D721Med (cell line): Measurements from ENCODE around the gene BCO1.

Experiments
- DNase-seq: peaks from one replicate; pipeline ENCODE4 v3.0.0; 2011; ENCODE audit warnings: low spot score; ENCODE audit not compliant: insufficient read length
- FAIRE-seq: peaks from 2 replicates; lab custom pipeline; 2011; peaks lifted over from hg19 to GRCh38; lab: Jason Lieb, UNC
- CTCF ChIP-seq: IDR thresholded peaks from 2 replicates; pipeline ENCODE4 v1.5.1; 2012; ENCODE audit warnings: mild to moderate bottlenecking, control low read depth; ENCODE audit not compliant: insufficient read depth; ENCODE audit errors: missing control alignments

BCO1 gene

DNA sequence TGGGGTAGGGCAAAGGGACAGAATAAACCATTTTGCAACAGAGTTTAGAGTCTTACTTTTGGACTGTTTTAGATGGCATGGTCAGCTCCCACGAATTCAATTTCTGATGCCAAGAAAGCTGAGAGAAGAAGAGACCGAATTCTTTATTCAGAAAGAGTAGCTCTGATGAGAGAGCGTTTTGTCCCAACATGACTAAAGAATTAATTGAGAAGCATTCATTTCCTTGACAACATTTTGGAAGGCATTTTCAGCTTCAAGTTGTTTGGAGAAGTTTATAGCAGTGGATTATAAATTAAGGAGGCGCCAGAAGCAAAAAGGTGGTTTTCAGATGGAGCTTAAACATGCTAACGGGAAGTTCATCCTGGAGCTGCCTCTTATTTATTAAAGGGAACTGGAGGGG lies 88.5 kb downstream of the BCO1 start:
- no peak for TF ChIP-seq CTCF
- FAIRE-seq (no peak), DNase-seq (no peak)

DNA sequence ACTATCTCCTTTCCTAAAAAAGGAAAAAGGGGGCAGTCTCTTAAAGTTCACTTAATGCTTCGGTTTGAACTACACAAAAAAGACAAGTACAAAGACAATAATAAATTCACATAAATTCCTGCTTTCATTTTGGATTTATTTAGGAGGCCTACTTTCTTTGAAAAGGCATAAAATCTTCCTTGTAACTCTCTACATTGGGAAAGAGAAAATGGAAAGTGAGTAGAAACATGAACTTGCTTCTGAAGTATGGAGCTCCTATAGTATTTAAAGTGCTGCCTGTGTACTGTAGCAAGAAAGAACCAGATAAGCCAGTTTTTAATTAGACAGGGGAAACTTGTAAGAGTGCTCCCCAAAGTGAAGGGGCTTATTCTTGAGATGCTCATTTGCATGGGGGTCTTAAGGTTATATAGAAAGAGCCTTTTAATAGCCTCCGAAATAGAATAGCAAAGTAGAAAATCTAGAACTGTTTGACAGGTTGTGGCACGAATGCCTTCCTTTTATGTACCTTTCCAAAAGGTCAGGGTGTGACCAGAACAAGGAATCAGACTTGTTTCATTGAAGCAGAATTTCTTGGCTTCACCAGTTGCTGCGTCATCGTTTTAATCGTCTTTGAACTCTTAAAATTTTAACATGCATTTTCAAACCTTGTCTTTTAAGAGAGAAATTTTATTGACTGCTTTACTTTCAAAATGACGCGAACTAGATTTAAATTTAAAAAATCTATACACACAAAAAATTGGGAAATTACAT lies 89.1 kb downstream of the BCO1 start:
- FAIRE-seq (no peak), DNase-seq (no peak)
- TF ChIP-seq CTCF: no peak

- FAIRE-seq (no peak), DNase-seq (no peak)
- no peak for TF ChIP-seq CTCF
Measured at GRCh38 chr16:81329947-81330346, 91.5 kb downstream of the BCO1 start.

DNA sequence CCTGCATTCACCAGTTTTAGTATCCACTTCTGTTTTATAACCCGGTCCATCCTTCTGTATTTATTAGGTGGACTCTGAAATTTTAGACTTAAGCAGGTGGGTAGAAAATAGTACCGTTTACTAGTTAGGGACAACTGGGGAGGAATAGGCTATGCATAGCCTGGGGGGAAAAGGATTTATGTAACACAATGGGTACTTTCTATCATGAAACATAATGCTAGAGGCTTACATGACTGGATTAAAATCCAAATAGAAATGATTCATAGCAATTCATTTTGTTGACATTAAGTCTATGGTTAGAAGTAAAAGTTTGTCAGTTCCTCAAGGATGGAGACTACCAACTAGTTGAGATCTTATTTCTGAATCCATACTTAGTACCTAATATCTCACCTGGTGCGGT lies 94.9 kb downstream of the BCO1 start:
- no peak for TF ChIP-seq CTCF
- no peak for DNase-seq
- FAIRE-seq: no peak

GRCh38 chr16:81335669-81336068 lies 97.2 kb downstream of the BCO1 start:
- TF ChIP-seq CTCF: no peak
- DNase-seq (no peak), FAIRE-seq (no peak)

DNA sequence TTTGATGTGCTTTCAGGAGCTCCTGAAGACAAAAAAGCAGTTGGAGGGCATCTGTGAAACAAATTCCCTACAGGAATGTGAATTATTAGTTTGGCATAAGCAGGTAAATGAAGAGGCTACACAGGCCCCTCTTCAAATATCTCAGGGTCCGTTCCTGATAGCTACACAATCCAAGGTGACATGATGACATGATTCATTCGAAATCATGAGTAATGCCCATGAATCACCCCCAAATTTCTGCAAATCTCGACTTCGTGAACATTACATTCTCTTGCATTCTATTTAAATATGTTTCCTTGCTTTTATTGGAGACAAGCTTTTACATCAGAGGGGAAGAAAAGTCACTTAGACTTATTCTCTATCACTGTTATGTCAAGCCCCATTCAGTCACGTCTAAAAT lies 98.6 kb downstream of the BCO1 start:
- FAIRE-seq: no peak
- no peak for DNase-seq
- TF ChIP-seq CTCF: no peak
